Loucy (cell line): ENCODE measurements around the gene CXCR5.

ENCODE experiments used
- EZH2phosphoT487 ChIP-seq: fragments of 200-600 bp; IDR thresholded peaks from 2 replicates; pipeline ENCODE4 v1.6.1; 2018; ENCODE audit warnings: antibody characterized with exemption, mild to moderate bottlenecking, moderate library complexity, borderline replicate concordance
- TF ChIP-seq, protein P1 (sequence below): fragments of 200-600 bp; sonication (generic); conservative IDR thresholded peaks from 2 replicates; pipeline ENCODE4 v1.5.1; 2014; ENCODE audit warnings: mild to moderate bottlenecking, antibody characterized with exemption, low read length

- TF ChIP-seq, protein P1, sequence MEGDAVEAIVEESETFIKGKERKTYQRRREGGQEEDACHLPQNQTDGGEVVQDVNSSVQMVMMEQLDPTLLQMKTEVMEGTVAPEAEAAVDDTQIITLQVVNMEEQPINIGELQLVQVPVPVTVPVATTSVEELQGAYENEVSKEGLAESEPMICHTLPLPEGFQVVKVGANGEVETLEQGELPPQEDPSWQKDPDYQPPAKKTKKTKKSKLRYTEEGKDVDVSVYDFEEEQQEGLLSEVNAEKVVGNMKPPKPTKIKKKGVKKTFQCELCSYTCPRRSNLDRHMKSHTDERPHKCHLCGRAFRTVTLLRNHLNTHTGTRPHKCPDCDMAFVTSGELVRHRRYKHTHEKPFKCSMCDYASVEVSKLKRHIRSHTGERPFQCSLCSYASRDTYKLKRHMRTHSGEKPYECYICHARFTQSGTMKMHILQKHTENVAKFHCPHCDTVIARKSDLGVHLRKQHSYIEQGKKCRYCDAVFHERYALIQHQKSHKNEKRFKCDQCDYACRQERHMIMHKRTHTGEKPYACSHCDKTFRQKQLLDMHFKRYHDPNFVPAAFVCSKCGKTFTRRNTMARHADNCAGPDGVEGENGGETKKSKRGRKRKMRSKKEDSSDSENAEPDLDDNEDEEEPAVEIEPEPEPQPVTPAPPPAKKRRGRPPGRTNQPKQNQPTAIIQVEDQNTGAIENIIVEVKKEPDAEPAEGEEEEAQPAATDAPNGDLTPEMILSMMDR = no peak
- TF ChIP-seq EZH2phosphoT487 = no peak
Measured at GRCh38 chr11:118915941-118916841, 32.5 kb downstream of the CXCR5 start.
